NCI-H1930 (cell line): ENCODE results near the gene FAM131B.

Experiments
- DNase-seq, 2 experiments: peaks; one replicate each; lab custom pipeline; 2025; lab: John Stamatoyannopoulos, UW

FAM131B gene

DNA sequence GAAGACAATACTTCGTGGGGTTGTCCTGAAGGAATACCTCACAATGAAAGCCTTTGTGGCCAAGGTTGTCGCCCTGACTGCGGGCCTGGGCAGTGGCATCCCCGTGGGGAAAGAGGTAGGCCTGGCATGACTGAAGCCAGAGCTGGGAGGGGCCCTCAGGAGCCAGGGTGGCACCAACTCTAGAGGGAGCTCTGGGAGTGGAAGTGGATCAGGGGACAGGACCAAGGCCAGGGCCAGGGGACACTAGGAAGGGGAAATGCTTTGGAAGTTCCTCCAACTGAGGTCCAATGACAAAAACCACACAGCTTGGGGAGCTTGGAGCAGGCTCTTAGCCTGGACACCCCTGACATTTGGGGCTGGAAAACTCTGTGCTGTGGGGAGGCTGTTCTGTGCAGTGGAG, 40.8 kb downstream of the FAM131B start:
- no peak for DNase-seq

DNA sequence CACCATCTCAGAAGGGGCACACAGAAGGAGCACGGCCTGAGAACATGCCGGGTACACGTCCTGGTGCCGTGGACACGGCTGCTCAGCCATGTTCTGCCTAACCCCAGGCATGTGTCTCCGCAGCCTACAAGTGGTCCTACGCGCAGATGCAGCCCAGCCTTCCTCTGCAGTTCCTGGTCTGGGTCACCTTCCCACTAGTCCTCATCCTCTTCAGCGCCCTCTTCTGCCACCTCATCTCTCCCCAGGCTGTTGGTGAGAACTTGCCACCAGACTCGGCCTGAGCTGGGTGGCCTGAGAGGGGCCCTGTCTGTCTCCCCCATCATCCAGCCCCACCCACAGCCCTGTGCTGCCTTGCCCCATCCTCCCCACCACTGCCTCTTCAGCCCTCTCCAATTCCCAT, 41.3 kb downstream of the FAM131B start:
- no peak for DNase-seq

DNA sequence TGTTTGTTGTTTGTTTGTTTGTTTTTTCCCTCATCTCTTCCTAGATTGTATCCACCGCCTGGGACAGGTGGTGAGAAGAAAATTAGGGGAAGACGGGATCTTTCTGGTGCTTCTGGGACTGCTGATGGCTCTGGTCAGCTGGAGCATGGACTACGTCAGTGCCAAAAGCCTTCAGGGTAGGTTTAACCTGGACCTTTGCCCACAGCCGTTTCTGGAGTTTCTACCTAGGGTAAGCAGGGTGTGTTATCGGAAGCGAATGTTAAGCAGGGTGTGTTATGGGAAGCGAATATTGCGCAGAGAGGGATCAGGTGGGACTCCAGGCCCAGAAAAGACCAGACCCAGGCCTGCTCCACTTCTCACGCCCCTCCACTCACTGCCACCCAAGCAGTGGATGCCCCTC, 41.9 kb downstream of the FAM131B start:
- DNase-seq: no peak

DNA sequence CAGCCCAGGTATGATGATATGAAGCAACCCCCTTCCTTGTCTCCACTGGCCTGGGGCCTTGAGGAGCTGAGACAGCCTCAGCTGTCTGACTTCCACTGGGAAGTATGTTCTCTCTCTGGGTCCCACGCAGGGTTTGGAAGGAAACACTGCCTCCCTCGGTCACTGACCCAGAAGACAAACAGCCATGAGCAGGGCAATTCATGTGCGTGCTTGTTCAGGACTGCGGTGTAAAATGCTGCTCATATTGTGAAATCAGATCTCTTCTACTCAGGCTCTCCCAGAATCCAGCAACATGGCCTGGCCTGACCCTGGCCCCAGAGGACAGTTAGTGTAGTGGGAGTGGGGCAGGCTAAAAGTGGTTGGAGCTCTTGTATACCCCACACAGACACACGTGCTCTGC, 43.9 kb downstream of the FAM131B start:
- no peak for DNase-seq

DNA sequence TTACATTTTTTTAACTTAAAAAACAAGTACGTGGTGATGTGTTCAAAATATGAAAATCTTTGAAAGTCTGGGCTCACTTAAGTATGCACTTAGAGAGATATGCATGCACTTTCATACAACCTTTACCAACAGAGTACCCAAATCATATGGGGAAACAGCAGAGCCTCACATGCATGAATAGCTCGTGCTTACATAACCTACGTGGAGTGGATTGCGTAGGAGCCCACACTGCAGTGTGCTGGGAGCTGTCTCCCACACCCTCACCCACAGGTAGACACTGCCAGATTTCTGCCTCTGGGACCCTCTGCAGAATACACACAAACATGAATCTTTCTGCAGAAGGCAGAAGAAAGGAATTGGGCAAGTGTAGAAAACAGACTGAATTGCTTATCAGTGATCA, 46.0 kb downstream of the FAM131B start:
- no peak for DNase-seq

DNA sequence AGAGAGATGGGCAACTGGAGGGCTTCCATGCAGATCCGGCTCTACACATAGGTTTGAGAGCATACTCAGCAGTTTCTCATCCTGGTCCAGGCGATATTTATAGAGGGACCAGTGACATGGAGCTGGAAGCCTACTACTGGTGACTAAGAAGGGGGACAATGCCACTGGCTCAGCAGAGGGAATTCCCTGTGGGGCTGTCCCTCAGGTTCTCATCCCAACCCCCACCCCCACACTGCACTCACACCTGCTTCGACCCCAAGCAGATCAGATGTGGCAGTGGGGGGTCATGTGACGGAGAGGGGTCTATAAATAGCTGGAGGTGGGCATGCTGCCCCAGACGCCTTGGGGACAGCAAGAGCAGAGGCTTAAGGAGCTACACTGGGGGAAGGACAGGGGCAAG, 46.7 kb downstream of the FAM131B start, which contains the start of gene CLCN1:
CLCN1 (plus strand) TSS at position 336 of the 400 bp plus-strand sequence. CDS start 102 bp downstream, outside the sequence.
- no peak for DNase-seq

DNA sequence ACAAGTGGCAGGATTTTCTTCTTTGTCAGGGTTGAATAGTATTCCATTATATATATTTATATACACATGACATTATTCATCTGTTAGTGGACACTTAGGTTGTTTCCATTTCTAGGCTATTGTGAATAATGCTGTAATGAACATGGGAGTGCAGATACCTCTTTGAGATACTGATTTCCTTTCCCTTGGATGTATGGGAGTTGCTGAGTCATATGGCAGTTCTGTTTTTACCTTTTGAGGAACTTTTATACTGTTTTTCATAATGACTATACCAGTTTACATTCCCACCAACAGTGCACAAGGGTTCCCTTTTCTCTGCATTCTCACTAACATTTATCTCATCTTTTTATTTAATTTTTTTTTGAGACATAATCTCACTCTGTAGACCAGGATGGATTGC, 48.4 kb downstream of the FAM131B start:
- DNase-seq: no peak

DNA sequence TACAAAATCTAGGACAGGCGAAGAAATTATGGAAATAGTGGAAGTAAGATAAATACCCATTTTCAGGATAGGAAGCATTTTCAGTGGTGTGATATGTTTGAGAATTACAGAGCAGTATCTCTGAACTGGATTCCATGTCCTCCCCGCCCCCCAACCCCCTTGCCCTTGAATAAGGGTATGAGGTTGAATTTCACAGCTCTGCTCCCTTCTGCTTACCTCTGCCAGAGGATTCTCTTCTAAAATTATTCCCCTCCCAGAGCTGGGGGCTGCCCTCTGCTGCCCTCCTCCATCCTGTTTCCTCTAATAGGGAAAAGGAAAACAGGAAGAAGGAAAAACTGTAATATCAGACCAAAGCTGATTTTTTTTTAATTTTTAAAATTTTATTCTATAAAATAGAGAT, 53.9 kb downstream of the FAM131B start:
- no peak for DNase-seq

DNA sequence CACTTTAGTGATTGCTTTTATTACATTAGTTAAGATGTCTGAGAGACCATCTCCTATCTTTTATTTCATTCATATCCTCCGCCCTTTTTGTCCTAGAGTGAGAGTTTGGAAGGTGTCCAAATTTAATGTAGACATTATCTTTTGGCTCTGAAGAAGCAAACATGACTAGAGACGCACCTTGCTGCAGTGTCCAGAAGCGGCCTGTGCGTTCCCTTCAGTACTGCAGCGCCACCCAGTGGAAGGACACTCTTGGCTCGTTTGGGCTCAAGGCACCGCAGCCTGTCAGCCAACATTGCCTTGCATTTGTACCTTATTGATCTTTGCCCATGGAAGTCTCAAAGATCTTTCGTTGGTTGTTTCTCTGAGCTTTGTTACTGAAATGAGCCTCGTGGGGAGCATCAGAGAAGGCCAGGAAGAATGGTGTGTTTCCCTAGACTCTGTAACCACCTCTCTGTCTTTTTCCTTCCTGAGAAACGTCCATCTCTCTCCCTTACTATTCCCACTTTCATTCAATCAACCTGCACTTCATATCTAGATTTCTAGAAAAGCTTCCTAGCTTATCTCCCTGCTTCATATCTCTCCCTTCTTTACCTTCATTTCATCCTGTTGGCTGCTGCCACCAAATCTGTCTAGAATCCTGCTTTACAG, 57.0 kb downstream of the FAM131B start:
- peak in 1 of 2 experiments; percentile 5 for DNase-seq

DNA sequence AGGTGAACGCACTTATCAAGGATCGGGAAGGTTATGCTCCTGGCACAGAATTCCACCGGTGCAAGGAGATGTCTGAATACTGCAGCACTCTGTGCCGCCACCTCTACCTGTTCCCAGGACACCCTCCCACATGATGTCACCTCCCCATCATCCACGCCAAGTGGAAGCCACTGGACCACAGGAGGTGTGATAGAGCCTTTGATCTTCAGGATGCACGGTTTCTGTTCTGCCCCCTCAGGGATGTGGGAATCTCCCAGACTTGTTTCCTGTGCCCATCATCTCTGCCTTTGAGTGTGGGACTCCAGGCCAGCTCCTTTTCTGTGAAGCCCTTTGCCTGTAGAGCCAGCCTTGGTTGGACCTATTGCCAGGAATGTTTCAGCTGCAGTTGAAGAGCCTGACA, 57.6 kb downstream of the FAM131B start:
- DNase-seq: no peak

DNA sequence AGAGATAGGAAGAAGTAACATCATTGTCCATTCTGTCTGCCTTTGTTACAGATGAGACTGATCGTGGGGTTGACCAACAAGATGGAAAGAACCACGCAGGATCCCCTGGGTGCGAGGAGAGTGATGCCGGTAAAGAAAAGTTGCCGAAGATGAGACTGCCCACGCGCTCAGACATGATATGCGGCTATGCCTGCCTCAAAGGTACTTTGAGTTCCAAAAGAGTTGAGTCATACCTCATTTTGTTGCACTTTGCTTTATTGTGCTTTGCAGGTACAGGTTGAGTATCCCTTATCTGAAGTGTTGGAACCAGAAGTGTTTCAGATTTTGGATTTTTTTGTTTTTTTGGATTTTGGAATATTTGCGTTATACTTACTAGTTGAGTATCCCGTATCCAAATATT, 58.8 kb downstream of the FAM131B start:
- no peak for DNase-seq
